ENCODE data around the gene CYREN. TPM values are rescaled to one million over a fixed set of nuclear protein-coding genes. Genes with fewer than 3 reads are reported as not detected.
"Not testable (repeated sequence)": the region's sequence is repeated elsewhere in the genome, so short reads cannot be mapped to it uniquely, and the experiment has no call there.

CYREN gene
- total RNA-seq, 1 donor from 2014 or later: 33.3 TPM

DNA sequence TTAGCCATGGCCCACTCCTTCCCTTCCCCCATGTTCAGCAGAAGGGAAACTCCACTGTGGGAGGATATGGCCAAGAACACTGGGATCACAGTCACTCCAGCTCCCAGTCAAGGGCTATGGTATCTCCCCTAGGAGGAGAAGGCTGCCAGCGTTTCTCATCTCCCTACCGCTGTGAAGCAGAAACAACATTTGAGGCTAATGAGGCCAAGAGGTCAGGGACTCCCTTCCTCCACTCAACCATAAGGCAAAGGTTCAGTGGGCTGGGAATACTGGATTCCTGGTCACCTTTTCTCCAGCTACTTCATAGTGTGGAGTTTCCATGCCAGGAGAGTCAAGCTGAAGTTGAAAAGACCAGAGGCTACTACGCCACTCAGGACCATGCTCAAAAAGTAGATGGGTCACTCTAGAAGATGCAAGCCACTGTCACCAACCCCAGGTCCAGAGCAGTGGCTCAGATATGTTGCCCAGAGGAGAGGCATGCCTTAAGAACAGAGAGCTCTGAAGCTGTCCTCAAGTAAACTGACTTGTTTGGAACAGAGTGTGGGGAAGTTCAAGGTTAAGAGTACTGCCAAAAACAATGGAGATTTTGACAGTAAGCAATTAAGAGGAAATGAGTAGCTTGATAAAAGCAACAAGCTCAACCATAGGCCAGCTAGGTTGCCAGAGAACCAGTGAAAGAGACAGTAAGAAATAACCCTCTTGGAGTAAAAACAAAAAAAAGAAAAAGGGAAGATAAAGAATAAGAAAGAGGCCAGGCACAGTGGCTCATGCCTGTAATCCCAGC lies 26.4 kb downstream of the CYREN start:
- TF ChIP-seq, protein P1, sequence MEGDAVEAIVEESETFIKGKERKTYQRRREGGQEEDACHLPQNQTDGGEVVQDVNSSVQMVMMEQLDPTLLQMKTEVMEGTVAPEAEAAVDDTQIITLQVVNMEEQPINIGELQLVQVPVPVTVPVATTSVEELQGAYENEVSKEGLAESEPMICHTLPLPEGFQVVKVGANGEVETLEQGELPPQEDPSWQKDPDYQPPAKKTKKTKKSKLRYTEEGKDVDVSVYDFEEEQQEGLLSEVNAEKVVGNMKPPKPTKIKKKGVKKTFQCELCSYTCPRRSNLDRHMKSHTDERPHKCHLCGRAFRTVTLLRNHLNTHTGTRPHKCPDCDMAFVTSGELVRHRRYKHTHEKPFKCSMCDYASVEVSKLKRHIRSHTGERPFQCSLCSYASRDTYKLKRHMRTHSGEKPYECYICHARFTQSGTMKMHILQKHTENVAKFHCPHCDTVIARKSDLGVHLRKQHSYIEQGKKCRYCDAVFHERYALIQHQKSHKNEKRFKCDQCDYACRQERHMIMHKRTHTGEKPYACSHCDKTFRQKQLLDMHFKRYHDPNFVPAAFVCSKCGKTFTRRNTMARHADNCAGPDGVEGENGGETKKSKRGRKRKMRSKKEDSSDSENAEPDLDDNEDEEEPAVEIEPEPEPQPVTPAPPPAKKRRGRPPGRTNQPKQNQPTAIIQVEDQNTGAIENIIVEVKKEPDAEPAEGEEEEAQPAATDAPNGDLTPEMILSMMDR (IDR thresholded peaks at IDR 0.05; ENCODE audit: partially characterized antibody, unreplicated experiment): no peak
- Mint-ChIP-seq H3K27ac (ENCODE audit: unreplicated experiment) (no peak overlapping the region), H3K9me3 (ENCODE audit: unreplicated experiment) (no peaks in the 10 kb centered on the region), H3K36me3 (ENCODE audit: unreplicated experiment) (no peaks in the 10 kb centered on the region), H3K4me3 (ENCODE audit: unreplicated experiment) (no peak overlapping the region), H3K27me3 (ENCODE audit: unreplicated experiment) (no peaks in the 10 kb centered on the region), H3K4me1 (ENCODE audit: low read depth, unreplicated experiment) (no peaks in the 10 kb centered on the region)
- DNase-seq: no peak

DNA sequence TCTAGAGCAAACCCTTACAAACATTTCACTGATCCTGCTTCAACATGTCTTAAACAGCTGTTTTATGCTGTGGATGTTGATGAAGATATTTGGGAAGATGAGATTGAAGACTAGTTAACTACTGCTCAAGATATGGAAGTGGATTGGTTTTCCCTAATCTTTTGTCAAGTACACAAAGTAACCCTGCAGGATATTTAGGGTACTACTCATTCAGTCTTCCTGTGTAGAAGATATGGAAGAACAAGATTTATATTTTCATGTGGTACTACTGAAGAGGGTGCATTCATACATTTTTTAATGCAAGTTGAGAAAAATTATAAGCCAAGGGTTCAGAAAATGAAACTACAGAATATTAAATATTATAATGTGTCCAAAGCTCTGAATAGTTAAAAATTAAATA lies 40.9 kb downstream of the CYREN start:
- H3K9me3 Mint-ChIP-seq (ENCODE audit: unreplicated experiment): no peaks in the 10 kb centered on the region
- H3K36me3 Mint-ChIP-seq (ENCODE audit: unreplicated experiment): no peaks in the 10 kb centered on the region
- no peaks in the 10 kb centered on the region for H3K4me1 Mint-ChIP-seq (ENCODE audit: low read depth, unreplicated experiment)
- H3K4me3 Mint-ChIP-seq (ENCODE audit: unreplicated experiment): no peak overlapping the region
- DNase-seq: no peak
- TF ChIP-seq, protein P1 (IDR thresholded peaks at IDR 0.05; ENCODE audit: partially characterized antibody, unreplicated experiment): no peak
- H3K27me3 Mint-ChIP-seq (ENCODE audit: unreplicated experiment): no peaks in the 10 kb centered on the region
- H3K27ac Mint-ChIP-seq (ENCODE audit: unreplicated experiment): no peak overlapping the region

DNA sequence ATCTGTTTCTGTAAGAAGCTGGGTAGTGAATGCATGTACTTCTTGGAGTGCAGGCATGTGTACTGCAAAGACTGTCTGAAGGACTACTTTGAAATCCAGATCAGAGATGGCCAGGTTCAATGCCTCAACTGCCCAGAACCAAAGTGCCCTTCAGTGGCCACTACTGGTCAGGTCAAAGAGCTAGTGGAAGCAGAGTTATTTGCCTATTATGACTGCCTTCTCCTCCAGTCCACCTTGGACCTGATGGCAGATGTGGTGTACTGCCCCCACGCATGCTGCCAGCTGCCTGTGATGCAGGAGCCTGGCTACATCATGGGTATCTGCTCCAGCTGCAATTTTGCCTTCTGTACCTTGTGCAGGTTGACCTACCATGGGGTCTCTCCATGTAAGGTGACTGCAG lies 41.6 kb downstream of the CYREN start:
- DNase-seq: no peak

DNA sequence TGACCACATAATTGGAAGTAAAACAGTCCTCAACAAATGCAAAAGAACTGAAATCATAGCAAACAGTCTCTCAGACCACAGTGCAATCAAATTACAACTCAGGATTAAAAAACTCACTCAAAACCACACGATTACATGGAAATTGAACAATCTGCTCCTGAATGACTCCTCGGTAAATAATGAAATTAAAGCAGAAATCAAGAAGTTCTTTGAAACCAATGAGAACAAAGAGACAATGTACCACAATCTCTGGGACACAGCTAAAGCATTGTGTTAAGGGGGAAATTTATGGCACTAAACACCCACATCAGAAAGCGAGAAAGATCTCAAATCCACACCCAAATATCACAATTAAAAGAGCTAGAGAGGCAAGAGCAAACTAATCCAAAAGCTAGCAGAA lies 45.9 kb downstream of the CYREN start:
- H3K4me1 Mint-ChIP-seq (ENCODE audit: low read depth, unreplicated experiment); H3K4me3 Mint-ChIP-seq (ENCODE audit: unreplicated experiment); H3K9me3 Mint-ChIP-seq (ENCODE audit: unreplicated experiment); H3K27me3 Mint-ChIP-seq (ENCODE audit: unreplicated experiment); H3K27ac Mint-ChIP-seq (ENCODE audit: unreplicated experiment); DNase-seq: not testable (repeated sequence)
- H3K36me3 Mint-ChIP-seq (ENCODE audit: unreplicated experiment): peaks cover 10% of the 10 kb centered on the region

More for the DNA sequence above, 41.6 kb downstream of the CYREN start:
- no peaks in the 10 kb centered on the region for H3K36me3 Mint-ChIP-seq (ENCODE audit: unreplicated experiment)
- no peaks in the 10 kb centered on the region for H3K4me1 Mint-ChIP-seq (ENCODE audit: low read depth, unreplicated experiment)
- no peaks in the 10 kb centered on the region for H3K27me3 Mint-ChIP-seq (ENCODE audit: unreplicated experiment)
- H3K9me3 Mint-ChIP-seq (ENCODE audit: unreplicated experiment): no peaks in the 10 kb centered on the region
- H3K27ac Mint-ChIP-seq (ENCODE audit: unreplicated experiment): no peak overlapping the region
- TF ChIP-seq, protein P1 (IDR thresholded peaks at IDR 0.05; ENCODE audit: partially characterized antibody, unreplicated experiment): no peak
- no peak overlapping the region for H3K4me3 Mint-ChIP-seq (ENCODE audit: unreplicated experiment)

DNA sequence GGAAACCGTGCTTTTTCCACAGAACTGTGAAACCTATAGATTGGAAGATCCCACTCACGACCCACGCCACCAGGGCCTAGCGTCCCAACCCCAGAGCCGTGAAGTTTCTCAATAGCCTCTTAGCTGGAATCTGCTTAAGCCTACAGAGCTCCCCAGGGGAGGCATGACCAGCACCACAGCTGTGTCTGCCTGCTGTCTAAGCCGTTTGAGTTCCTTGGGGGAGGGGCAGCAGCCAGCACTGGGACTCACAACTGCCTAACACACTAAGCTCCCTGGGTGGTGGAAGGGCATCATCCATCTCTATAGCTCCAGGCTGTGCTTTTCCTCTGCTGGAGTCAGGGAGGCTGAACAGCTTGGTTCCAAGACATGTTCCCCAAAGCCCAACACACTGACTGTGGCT lies 48.6 kb downstream of the CYREN start:
- Mint-ChIP-seq H3K36me3 (ENCODE audit: unreplicated experiment) (peaks cover 10% of the 10 kb centered on the region), H3K4me1 (ENCODE audit: low read depth, unreplicated experiment) (peaks cover 4% of the 10 kb centered on the region), H3K9me3 (ENCODE audit: unreplicated experiment) (peaks cover 2% of the 10 kb centered on the region), H3K4me3 (ENCODE audit: unreplicated experiment) (no peak overlapping the region), H3K27me3 (ENCODE audit: unreplicated experiment) (no peaks in the 10 kb centered on the region), H3K27ac (ENCODE audit: unreplicated experiment) (peak overlapping the region; percentile 36)
- TF ChIP-seq, protein P1 (IDR thresholded peaks at IDR 0.05; ENCODE audit: partially characterized antibody, unreplicated experiment): no peak
- DNase-seq: peak; percentile 61
